B cell (primary cell): ENCODE measurements around the gene CRY2.

Experiments
- EZH2 ChIP-seq: IDR thresholded peaks from 2 replicates; pipeline ENCODE4 v1.6.1; 2012; ENCODE audit warnings: borderline replicate concordance, low read depth, mild to moderate bottlenecking, moderate library complexity, low read length; ENCODE audit not compliant: insufficient read depth, poor library complexity, severe bottlenecking
- TF ChIP-seq, protein P1 (sequence below): fragments of 200-600 bp; IDR thresholded peaks from one replicate; pipeline ENCODE4 v1.8.0; 2022; ENCODE audit warnings: antibody characterized with exemption, mild to moderate bottlenecking

DNA sequence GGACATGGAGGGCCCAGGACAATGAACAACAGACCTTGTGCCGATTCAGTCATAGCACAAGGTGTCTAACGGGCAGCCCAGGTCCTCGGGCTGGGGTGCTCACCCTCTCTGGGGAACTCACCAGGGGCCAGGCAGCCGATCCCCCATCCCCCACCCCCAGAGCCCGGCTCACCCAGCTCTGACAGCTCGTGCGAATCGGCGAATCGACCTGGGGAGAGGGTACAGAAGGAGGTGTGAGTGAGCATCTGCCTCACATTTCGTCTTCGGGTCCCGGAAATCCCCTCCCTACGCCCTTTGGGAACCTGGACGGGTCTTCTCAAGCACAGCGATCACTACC is 70.0 kb downstream of the CRY2 start:
- TF ChIP-seq, protein P1, sequence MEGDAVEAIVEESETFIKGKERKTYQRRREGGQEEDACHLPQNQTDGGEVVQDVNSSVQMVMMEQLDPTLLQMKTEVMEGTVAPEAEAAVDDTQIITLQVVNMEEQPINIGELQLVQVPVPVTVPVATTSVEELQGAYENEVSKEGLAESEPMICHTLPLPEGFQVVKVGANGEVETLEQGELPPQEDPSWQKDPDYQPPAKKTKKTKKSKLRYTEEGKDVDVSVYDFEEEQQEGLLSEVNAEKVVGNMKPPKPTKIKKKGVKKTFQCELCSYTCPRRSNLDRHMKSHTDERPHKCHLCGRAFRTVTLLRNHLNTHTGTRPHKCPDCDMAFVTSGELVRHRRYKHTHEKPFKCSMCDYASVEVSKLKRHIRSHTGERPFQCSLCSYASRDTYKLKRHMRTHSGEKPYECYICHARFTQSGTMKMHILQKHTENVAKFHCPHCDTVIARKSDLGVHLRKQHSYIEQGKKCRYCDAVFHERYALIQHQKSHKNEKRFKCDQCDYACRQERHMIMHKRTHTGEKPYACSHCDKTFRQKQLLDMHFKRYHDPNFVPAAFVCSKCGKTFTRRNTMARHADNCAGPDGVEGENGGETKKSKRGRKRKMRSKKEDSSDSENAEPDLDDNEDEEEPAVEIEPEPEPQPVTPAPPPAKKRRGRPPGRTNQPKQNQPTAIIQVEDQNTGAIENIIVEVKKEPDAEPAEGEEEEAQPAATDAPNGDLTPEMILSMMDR: no peak
- TF ChIP-seq EZH2: no peak
